GM21717 (cell line): ENCODE data around the gene FMN1.

Experiments
- ATAC-seq: cut with Tn5 transposase; IDR thresholded peaks from one replicate; pipeline ENCODE4 v1.9.1; 2021; ENCODE audit warnings: mild to moderate bottlenecking, moderate library complexity; ENCODE audit not compliant: unreplicated experiment

FMN1 gene

GRCh38 chr15:33066584-33066983 lies 127.9 kb downstream of the FMN1 start:
- no peak for ATAC-seq

- no peak for ATAC-seq
Measured at GRCh38 chr15:33064878-33065277, 129.6 kb downstream of the FMN1 start.

- ATAC-seq, result no peak
Measured at GRCh38 chr15:33059184-33059583, 135.3 kb downstream of the FMN1 start.

- ATAC-seq, result no peak
Measured at GRCh38 chr15:33057845-33058244, 136.7 kb downstream of the FMN1 start.

GRCh38 chr15:33055962-33056361 lies 138.6 kb downstream of the FMN1 start:
- no peak for ATAC-seq

GRCh38 chr15:33051528-33051927 lies 143.0 kb downstream of the FMN1 start:
- ATAC-seq, result no peak

- no peak for ATAC-seq
Measured at GRCh38 chr15:33048255-33048654, 146.3 kb downstream of the FMN1 start.

GRCh38 chr15:33047077-33047476 lies 147.4 kb downstream of the FMN1 start:
- ATAC-seq, result no peak

GRCh38 chr15:33046329-33046728 lies 148.2 kb downstream of the FMN1 start:
- ATAC-seq, result no peak

- ATAC-seq, result no peak
Measured at GRCh38 chr15:33045066-33045810, 149.3 kb downstream of the FMN1 start.

GRCh38 chr15:33044598-33044997 lies 149.9 kb downstream of the FMN1 start:
- no peak for ATAC-seq

GRCh38 chr15:33043636-33044035 lies 150.9 kb downstream of the FMN1 start:
- ATAC-seq, result no peak

GRCh38 chr15:33040496-33040895 lies 154.0 kb downstream of the FMN1 start:
- ATAC-seq, result no peak

GRCh38 chr15:33034588-33034987 lies 159.9 kb downstream of the FMN1 start:
- no peak for ATAC-seq

- no peak for ATAC-seq
Measured at GRCh38 chr15:33032053-33032452, 162.5 kb downstream of the FMN1 start.

- no peak for ATAC-seq
Measured at GRCh38 chr15:33031324-33031821, 163.1 kb downstream of the FMN1 start.

- no peak for ATAC-seq
Measured at GRCh38 chr15:33030315-33030714, 164.2 kb downstream of the FMN1 start.

- ATAC-seq, result no peak
Measured at GRCh38 chr15:33029109-33029652, 165.3 kb downstream of the FMN1 start.

GRCh38 chr15:33028495-33028894 lies 166.0 kb downstream of the FMN1 start:
- no peak for ATAC-seq

- ATAC-seq, result no peak
Measured at GRCh38 chr15:33027306-33028035, 167.0 kb downstream of the FMN1 start.

GRCh38 chr15:33026614-33027013 lies 167.9 kb downstream of the FMN1 start:
- no peak for ATAC-seq

GRCh38 chr15:33022629-33023028 lies 171.9 kb downstream of the FMN1 start:
- ATAC-seq, result no peak
